NCI-H2029 treated with DMSO at 0.1 percent for 48 hours (cell line): ENCODE data around the gene CAPN12.

Experiments used
- DNase-seq: peaks from one replicate; lab custom pipeline; 2025; lab: John Stamatoyannopoulos, UW

Gene CAPN12

GRCh38 chr19:38709671-38710415 is 34.4 kb downstream of the CAPN12 start:
- DNase-seq = no peak

GRCh38 chr19:38709119-38709518 is 35.2 kb downstream of the CAPN12 start:
- no peak for DNase-seq

GRCh38 chr19:38708413-38709024 is 35.8 kb downstream of the CAPN12 start:
- no peak for DNase-seq

GRCh38 chr19:38707512-38708114 is 36.7 kb downstream of the CAPN12 start:
- DNase-seq = no peak

GRCh38 chr19:38706792-38707511 is 37.3 kb downstream of the CAPN12 start:
- DNase-seq = no peak

- no peak for DNase-seq
These were observed 38.9 kb downstream of the CAPN12 start for GRCh38 chr19:38705197-38706019.

GRCh38 chr19:38704488-38705026 is 39.7 kb downstream of the CAPN12 start:
- no peak for DNase-seq

- no peak for DNase-seq
These were observed 40.8 kb downstream of the CAPN12 start for GRCh38 chr19:38703509-38703908.

- DNase-seq = no peak
These were observed 42.0 kb downstream of the CAPN12 start for GRCh38 chr19:38702278-38702677.

- no peak for DNase-seq
These were observed 42.7 kb downstream of the CAPN12 start for GRCh38 chr19:38701455-38702063.

GRCh38 chr19:38700902-38701454 is 43.3 kb downstream of the CAPN12 start:
- no peak for DNase-seq

GRCh38 chr19:38700350-38700901 is 43.8 kb downstream of the CAPN12 start:
- DNase-seq = no peak

GRCh38 chr19:38699647-38700349 is 44.5 kb downstream of the CAPN12 start:
- DNase-seq = no peak

GRCh38 chr19:38699027-38699346 is 45.3 kb downstream of the CAPN12 start:
- DNase-seq = no peak

- no peak for DNase-seq
These were observed 45.8 kb downstream of the CAPN12 start for GRCh38 chr19:38698225-38699026.

- DNase-seq = no peak
These were observed 46.6 kb downstream of the CAPN12 start for GRCh38 chr19:38697641-38698071.

- no peak for DNase-seq
These were observed 47.1 kb downstream of the CAPN12 start for GRCh38 chr19:38697197-38697596.

- no peak for DNase-seq
These were observed 47.6 kb downstream of the CAPN12 start for GRCh38 chr19:38696729-38697055.
